Stimulated activated CD8-positive, alpha-beta memory T cell treated with anti-CD3 and anti-CD28 coated beads, Interleukin-12 subunit alpha, Interleukin-12 subunit beta, amount 100 ng/mL, for 24 hours (primary cell): Measurements from ENCODE around the gene SF3B3.
"Not testable (repeated sequence)": the region's sequence is repeated elsewhere in the genome, so short reads cannot be mapped to it uniquely, and the experiment has no call there.

Experiments
- DNase-seq: peaks from one replicate; pipeline ENCODE4 v3.0.0-alpha.2; 2020; ENCODE audit errors: extremely low read depth

The SF3B3 gene

DNA sequence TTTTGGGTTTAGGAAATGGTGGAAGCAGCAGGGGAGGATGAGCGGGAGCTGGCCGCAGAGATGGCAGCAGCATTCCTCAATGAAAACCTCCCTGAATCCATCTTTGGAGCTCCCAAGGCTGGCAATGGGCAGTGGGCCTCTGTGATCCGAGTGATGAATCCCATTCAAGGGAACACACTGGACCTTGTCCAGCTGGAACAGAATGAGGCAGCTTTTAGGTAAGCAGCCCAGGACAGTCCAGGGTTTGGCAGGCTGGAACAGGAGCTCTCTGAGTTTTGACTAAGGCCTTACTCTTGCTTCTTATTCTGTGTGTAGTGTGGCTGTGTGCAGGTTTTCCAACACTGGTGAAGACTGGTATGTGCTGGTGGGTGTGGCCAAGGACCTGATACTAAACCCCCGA lies 41.4 kb downstream of the SF3B3 start:
- DNase-seq: no peak

DNA sequence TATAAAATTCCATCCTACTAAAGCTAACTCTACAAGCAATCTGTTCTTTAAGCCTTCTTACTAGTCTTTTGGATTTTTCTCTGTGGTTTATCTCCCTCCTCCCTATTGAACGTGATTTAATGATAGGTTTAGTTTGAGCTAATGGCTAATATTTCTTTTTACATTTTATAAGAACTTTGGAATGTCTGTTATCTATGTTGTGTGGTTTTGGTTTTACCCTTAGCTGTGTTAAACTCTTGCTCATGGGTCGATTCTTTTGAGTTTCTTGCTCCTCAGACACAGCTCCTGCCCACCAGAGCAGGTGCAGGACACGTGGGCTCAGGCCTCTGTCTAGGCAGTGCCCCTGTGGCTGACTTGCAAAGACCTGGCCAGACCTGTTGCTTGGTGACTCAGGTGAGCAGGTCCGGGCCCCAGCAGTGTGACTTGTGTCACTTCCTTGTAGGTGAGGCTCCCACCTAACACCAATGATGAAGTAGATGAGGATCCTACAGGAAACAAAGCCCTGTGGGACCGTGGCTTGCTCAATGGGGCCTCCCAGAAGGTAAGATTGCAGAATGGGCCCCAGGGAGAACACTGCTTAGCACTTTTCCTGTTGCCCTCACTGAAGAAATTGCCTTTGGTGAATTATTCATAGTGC lies 45.1 kb downstream of the SF3B3 start:
- DNase-seq: no peak

DNA sequence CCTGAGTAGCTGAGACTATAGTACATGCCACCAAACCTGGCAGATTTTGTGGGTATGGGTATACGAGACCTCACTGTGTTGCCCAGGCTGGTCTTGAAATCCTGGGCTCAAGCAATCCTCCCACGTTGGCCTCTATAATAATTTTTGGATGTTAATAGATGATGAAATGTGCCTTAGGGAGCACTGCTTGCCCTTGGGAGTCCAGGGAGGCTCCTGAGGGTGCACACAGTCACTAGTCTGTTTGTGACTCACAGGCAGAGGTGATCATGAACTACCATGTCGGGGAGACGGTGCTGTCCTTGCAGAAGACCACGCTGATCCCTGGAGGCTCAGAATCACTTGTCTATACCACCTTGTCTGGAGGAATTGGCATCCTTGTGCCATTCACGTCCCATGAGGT lies 46.1 kb downstream of the SF3B3 start:
- no peak for DNase-seq

DNA sequence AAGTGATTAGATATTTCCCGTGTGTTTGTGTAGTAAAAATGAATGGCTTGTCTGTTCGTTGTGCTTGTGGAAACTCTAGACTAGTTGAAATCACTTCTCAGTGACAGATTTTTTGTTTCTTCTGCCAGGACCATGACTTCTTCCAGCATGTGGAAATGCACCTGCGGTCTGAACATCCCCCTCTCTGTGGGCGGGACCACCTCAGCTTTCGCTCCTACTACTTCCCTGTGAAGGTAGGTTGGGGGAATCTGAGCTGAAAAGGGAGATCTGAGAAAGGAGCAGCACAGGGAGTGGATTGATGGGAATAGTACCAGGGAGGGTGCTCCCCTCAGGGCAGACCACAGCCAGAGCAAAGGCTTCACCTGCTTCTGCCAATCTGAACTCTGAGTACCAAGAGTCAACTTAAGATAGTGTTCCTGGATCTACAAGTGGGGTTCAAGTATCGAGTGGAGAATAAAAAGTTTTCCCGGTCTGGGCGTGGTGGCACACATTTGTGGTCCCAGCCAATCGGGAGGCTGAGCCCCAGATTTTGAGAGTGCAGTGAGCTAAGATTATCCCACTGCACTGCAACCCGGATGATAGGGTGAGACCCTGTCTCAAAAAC lies 47.5 kb downstream of the SF3B3 start:
- no peak for DNase-seq

DNA sequence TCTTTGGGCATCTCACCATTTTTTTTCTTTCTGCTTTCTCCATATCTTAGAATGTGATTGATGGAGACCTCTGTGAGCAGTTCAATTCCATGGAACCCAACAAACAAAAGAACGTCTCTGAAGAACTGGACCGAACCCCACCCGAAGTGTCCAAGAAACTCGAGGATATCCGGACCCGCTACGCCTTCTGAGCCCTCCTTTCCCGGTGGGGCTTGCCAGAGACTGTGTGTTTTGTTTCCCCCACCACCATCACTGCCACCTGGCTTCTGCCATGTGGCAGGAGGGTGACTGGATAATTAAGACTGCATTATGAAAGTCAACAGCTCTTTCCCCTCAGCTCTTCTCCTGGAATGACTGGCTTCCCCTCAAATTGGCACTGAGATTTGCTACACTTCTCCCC lies 48.0 kb downstream of the SF3B3 start:
- no peak for DNase-seq

DNA sequence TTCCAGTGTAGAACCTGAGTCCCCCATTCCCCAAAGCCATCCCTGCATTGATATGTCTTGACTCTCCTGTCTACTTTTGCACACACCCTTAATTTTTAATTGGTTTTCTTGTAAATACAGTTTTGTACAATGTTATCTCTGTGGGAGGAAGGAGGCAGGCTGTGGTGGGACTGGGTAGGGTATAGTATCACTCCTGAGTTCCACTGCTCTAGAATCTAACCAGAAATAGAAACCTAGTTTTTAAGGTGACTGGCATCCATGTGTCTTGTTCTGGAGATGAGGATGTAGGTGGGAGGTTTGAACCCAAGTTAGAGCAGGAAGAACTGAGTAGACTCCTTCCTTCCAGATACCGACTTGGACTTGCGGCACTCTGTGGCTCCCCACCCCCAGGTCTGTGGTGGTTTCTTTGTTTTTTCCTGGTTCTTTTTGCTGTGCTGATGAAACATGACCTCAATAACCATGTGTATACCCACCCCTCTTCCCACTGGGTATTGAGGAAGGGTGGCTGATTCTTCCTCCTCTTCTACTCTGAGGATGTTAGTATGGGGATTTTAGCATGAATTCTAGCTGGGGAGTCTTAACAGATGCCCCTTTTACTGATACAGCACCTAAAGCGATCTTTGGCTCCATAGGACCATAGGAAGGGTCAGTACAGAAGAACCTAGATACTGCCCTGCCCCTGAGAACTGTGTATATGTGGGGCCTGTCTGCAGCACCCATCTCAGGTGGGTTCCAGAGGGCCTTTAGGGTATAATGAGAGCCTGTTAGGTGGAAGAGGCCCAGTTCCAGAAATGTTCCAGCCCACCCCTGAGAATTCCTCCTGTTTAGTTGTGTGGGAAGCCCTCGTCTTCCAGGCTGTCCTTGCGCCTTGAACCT lies 48.7 kb downstream of the SF3B3 start:
- DNase-seq: no peak

DNA sequence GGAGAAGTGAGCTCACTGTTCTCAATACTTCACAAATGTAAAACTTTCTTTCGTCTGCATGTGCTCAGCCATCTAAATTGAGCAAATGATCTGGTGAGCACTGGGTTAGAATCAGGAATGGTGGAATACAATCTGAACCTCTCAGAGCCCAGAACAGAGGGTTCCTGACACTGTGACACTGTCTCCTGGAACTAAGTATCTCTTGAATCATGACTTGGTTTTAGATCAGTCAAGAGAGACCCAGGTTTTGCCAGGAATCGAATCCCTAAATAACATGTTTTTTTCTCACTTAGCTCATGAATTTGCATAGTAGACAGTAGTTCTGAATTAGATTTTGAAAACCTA lies 49.3 kb downstream of the SF3B3 start:
- DNase-seq: no peak

DNA sequence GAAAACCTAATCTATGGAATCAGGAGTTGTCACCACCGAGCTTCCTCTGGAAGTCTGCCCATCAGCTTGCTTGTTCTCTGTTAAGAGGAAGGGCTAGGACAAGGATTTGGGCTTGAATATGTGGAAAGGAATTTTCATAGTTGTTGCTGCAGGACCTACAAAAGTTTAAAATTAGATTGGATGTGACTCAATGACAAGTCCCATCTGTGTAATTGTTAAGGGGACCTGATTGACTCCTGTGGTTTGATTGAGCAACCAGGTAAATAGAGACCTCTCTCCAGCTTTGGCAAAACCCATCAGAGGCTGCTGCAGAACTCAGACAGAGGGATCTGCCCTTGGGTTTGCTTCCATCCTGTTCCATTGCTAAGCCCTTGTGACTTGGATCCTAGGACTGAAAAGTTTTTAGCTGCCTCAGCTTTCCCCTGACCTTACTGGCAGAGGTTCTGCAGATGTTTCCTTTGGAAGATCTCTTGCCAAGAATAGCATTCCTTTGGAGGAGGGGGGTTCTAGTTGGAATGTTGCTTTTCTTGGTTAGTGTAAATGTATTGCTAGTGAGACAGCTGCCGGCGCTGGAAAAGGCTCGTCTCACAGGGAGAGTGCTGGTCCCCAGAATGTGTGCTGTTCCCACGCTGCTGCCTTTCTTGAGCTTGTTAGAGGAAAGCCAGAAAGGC lies 50.0 kb downstream of the SF3B3 start:
- no peak for DNase-seq

DNA sequence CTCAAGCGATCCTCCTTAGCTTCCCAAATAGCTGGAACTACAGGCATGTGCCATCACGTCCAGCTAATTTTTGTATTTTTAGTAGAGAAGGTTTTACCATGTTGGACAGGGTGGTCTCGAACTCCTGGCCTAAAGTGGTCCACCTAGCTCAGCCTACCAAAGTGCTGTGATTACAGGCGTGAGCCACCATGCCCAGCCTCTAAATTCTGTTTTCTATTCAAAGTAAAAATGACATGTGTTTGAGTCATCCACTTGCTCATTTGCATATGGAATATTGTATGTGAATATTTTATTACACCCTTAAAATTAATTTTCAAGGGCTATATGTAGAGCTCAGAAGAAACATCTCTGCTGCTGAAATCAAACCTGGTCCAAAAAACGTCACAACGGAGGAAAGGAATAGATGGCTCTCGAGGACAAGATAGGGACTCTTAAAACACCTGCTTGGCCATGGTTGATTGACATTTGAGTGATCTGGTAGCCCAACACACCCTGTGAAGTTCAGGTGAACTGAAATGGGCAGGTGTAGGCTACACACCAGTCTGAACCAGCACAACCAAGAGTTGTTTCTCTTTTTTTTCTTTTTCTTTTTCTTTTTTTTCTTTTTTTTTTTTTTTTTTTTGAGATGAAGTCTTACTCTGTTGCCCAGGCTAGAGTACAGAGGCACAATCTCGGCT lies 51.1 kb downstream of the SF3B3 start:
- no peak for DNase-seq

DNA sequence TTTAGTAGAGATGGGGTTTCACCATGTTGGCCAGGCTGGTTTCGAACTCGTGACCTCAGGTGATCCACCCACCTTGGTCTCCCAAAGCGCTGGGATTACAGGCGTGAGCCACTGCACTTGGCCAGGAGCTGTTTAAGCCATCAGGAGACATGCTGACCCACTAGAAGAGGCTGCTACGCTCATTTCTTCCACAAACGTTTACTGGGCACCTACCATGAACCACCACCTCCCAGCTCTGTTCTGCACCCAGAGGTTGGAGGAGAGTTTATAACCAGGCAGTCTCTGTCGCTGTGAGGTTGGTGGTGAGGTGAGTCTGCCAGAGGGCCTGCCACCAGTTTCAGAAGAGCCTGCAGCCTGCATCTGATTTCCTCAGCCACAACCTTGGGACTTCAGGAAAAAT lies 51.8 kb downstream of the SF3B3 start:
- DNase-seq: no peak

DNA sequence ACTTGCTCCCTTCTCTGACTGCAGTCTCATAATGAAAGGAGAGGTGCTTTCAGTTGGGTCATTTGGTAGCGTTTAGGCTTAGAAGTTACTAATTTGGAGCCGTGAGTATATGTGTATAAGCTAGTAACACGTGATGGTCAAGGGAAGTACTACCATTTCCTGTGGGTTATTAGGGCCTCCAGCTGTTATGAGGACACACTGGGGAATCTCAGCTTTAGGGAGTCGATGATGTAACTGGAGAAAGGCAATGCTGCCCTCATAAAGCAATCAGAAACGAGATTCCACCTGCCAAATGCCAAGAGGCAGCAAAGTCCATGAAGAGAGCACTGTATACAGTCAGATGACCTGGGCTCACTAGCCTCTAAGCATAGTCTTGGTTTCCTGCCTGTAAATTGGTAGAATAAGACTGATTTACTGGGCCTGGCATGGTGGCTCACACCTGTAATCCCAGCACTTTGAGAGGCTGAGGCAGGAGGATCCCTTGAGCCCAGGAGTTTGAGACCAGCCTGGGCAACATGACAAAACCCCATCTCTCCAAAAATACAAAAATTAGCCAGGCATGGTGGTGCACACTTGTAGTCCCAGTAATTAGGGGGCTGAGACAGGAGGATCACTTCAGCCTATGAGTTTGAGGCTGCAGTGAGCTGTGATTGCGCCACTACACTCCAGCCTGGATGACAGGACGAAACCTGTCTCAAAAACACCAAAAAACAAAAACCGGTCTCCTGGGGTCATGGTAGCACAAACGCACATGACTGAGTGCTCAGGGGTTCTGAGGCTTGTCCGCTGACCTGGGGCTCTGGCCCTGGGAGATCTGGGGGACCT lies 53.0 kb downstream of the SF3B3 start:
- no peak for DNase-seq

DNA sequence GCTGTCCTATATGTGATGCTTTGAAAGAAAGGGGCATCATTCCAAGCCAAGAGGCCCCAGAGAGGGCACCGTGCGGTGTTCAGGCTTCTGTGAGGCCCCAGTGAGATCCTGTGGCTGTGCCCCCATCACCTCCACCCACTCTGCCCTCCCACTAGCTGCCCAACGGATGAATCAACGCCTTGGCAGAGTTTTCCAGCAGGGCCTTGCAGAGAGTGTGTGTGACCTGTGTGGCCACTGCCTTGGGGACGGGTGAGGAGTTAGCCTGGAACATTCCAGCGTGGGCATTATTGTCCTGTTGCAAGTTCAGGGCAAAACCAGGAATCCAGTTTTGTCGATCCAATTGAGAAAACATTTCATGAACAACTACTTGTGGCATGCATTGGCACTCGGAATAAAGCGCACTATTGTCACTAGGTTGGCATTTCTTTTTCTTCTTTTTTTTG lies 53.7 kb downstream of the SF3B3 start:
- no peak for DNase-seq

DNA sequence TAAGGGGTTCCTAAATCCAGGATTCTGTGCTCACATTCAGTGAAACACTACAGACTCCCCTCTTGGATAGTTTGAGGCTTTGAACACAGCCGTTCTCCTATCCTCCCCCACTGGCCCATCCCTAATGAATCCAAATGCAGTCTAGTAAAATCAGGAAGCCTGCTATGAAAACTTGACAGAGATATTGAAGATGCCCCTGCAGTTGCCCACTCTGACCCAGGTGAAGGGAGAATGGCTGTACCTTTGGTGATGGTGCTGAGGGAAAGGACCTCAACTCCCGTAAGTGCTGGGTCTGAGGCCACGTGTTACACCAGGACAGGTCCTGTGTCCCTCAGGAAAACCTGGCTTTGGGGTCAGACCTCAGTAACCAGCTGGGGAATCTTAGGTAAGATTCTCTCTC lies 54.4 kb downstream of the SF3B3 start:
- no peak for DNase-seq

DNA sequence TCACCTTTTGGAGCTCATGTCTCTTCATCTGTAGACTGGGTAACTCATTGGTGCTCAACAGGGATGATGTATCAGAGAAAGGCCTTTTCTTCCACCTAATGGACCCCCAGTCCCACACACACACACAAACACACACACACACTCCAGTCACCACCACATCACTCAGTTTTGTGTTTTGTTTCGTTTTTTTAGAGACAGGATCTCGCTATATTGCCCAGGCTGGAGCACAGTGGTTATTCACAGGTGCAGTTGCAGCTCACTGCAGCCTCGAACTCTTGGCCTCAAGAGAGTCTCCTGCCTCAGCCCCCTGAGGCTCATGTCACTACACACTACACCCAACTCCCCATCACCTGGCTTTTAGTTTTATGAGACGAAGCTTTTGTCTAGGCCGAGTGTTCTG lies 55.6 kb downstream of the SF3B3 start:
- no peak for DNase-seq

DNA sequence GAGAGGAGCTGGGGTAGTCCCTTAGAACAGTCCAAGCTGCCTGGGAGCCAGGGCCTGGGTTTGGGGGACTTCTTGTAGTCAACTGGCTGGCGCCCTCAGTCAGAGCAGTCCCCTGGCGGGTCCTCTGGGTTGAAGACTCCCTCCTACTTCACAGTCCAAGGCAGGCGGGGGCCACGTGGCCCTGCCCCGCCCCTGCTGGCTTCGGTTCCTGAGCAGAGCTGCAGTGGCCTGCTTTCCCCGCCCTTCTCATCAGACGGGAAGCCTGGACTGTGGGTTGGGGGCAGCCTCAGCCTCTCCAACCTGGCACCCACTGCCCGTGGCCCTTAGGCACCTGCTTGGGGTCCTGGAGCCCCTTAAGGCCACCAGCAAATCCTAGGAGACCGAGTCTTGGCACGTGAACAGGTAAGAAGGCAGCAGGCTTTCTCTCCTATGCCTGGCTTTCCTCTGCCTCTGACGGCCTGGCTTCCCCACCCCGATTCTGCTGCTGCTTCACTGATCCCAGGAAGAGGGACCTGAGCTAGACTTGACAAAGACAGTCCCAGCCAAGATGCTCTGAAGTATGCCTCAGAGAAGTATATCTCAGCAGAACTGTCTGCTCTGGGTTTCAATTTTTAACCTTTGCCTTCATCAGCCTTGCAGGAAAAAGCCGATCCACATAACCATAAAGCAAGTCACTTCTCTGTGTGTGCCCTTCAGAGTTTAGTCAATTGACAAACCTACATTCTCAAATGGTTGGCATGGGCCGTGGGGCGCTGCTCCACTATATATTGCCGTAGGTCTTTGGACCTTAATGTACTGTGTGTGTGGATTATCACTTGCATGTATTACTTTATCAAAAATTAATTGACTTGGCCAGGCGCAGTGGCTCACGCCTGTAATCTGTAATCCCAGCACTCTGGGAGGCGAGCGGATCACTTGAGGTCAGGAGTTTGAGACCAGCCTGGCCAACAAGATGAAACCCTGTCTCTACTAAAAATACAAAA lies 56.3 kb downstream of the SF3B3 start:
- DNase-seq: no peak

DNA sequence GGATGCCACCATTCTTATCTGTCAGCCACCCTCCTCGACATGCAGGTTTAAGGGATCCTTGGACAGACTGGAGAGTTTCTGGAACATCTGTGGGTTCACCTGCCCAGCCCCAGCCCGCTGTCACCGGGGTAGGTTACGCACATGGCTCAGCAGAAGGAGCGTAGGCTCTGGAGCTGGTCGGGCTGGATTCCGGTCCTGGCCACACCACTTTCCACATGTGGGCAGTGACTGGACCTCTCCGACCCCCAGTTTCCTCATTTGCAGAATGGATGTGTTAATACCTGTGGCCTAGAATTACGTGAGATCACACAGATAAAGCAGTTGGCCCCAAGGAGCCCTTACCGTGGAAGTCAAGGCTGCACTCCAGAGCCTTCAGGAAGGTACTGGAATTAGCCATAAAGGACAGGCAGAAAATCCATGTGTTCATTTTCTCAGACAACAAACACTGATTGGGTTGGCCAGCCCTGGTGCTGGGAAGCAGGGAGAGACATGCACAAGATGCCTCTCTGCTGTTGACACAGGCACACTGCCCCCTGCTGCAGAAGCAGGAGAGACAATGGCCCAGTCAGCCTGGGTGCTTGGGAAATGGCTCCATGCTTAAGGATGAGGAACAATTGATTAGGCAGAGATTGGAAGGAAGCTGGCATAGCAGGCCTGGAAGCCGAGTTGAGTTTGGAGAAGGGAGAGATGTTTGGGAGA lies 58.8 kb downstream of the SF3B3 start:
- no peak for DNase-seq

DNA sequence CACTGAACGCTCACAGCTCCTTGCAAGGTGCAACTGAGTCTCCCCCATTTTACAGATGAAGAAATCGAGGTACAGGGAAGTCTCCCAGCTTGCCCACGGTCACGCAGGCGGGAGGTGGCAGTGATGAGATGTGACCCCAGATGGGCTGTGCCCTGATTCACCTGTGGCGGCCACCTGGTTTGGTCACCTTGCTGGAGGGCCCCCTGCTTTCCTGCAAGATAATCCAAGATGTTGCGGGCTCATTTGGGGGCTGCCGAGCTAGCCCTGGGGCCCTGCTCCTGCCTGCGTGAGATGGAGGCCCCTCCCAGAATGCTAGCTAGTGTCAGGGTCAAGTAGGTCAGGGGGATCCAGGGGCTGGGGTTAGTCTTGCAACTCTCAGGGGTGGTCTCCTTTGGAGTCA lies 63.1 kb downstream of the SF3B3 start:
- no peak for DNase-seq

DNA sequence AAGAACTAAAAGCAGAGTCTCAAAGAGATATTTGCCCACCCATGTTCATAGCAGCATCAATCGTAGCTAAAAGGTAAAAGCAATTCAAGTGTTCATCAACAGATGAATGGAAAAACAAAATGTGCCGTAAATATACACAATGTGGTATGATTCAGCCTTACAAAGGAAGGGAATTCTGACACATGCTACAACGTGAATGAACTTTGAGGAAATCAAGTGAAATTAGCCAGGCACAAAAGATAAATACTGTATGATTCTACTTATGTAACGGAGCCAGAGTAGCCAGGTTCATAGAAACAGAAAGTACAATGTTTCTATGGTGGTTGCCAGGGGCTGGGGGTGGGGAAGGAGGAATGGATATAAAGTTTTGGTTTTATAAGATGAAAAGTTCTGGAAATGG lies 64.9 kb downstream of the SF3B3 start:
- no peak for DNase-seq

DNA sequence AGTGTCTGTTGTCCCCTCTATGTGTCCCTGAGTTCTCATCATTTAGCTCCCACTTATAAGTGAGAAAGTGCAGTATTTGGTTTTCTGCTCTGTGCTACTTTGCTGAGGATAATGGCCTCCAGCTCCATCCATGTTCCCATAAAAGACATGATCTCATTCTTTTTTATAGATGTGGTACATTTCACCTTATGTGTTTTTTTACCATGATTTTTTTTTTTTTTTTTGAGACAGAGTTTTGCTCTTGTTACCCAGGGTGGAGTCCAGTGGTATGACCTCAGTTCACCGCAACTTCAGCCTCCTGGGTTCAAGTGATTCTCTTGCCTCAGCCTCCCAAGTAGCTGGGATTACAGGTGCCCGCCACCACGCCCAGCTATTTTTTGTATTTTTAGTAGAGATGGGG lies 65.8 kb downstream of the SF3B3 start:
- not testable (repeated sequence) for DNase-seq
